Measurements from ENCODE around the gene ZNF385B.
"Not testable (repeated sequence)": the region's sequence is repeated elsewhere in the genome, so short reads cannot be mapped to it uniquely, and the experiment has no call there.

Gene ZNF385B

DNA sequence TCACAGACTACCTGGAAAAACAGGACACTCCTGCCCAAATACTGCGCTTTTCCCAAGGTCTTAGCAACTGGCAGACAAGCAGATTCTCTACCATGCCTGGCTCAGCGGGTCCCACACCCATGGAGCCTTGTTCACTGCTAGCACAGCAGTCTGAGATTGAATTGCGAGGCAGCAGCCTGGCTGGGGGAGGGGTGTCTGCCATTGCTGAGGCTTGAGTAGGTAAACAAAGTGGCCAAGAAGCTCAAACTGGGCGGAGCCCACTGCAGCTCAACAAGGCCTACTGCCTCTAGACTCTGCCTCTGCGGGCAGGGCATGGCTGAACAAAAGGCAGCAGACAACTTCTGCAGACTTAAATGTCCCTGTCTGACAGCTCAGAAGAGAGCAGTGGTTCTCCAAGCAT, 231.6 kb downstream of the ZNF385B start:
- not testable (repeated sequence) for DNase-seq (ENCODE audit: low spot score)

DNA sequence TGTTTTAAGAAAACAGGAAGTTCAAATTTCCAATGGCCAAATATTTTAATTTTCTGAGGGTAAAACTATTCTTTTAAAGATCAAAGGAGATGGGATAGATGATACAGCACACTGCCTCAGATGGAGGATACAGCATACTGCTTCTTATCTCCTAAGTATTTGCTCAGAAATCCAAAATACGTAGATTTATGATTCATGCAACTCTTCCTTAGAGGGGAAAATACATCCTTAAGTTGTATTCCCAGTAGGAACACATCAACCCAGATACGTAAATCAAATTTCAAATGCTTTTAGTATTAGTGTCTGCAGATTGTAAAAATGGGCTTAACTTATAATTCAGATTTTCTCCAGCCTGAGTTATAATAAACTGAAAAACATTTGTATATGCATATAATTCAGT, 235.2 kb downstream of the ZNF385B start:
- no peak for DNase-seq (ENCODE audit: low spot score)

DNA sequence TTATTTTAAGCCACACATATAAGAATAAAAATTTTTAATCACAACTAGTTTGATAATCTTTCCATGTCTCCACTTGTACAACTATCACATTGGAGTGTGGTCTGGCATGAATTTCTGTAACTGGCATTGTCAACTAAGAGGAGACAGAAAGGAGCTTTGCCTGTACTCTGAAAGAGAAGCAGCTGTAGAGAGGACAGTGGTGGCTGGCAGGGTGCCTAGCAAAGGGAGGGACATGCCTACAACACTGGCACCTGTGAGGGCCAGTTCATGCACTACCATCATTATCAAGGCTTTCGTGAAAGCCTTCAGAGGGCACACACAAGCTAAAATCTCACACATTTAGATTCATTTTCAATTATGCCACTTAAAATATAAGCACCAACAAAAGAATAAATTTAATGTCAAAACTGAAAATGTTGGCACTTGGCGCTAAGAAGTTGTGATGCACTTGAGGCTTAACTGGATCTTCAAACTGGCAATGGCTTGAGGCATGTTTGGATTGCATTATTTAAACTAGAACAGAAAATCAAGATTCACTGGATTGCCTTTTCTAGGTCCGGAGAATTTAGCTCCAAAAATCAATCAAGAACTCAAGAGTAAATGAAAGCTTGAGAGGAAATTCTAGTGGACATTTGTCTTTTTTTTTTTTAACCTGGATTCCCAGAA, 238.6 kb downstream of the ZNF385B start:
- DNase-seq (ENCODE audit: low spot score), result no peak

DNA sequence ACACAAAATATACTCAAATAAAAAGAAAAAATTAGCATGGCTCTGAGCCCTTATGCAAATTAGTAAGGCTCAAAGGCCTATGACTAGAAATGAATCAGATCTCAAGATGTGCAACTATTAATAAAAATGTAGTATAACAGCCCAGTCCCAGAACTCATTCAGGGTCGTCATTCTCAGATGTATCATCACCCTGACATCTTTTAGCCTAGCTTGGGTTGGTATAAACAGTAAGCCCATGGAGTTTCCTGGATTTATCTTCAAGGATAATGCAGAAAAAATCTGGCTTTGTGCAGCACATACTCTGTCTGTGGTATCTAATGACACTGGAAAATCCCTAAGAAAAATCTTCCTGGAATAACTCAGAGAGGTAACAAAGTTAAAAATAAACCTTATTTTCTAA, 239.3 kb downstream of the ZNF385B start:
- DNase-seq (ENCODE audit: low spot score), result no peak

DNA sequence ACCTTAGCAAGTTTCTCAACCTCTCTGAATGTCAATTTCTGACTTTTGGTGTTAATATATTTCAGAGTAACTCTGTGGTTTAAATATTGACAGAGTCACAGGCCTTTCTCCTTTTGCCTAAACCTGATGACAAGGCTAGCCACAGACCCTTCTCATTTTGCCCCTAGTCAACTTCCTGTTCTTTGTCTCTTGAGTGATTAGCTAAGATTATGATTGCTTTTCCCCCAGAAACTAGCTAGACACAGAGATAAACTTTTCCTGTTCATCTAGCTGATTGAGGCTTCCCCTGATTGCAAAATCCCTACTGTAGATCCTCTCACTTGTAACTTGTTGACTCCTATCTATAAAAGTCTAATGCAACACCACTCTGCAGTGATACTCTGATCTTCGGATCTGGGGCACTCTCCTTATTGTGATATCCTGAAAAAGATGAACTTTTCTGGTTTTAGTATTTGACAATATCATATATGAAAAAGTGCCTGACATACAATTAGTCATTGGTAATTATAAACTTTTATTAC, 241.4 kb downstream of the ZNF385B start:
- no peak for DNase-seq (ENCODE audit: low spot score)

DNA sequence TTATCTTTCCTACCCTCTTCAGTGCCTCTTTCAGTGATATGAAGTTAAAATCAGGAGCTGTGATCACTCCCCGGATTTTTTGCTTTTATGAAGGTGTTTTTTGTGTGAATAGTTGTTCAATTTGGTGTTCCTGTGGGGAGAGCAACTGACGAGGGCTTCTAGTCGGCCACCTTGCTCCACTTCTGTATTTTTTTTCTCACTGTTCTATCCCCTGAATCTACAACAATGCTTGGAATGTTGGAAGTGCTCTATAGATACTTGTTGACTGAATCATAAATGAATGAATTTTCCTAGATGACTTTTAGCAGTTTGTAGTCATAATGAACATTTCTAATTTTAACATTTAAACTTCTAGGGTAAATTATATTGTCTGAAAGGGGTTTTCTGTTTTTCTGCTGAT, 247.3 kb downstream of the ZNF385B start:
- DNase-seq (ENCODE audit: low spot score), result no peak

DNA sequence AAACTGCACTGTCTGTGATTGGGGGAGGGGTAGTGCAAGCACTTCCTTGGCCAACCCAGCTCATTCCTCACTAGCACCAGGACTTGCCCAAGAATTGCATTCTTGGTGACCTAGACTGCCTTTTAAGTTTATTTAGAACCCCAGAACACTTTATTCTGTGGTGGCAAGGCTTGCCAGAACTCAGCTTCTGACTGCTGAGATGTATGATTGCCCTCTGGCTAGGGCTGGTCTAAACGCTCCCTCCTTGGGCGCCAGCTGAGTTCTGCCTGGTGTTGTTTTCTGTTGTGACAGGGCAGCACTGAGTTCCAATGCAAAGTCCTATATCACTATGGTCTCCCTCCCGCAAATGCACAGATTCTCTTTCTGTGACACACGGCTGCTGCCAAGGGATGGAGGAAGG, 247.7 kb downstream of the ZNF385B start:
- no peak for DNase-seq (ENCODE audit: low spot score)

DNA sequence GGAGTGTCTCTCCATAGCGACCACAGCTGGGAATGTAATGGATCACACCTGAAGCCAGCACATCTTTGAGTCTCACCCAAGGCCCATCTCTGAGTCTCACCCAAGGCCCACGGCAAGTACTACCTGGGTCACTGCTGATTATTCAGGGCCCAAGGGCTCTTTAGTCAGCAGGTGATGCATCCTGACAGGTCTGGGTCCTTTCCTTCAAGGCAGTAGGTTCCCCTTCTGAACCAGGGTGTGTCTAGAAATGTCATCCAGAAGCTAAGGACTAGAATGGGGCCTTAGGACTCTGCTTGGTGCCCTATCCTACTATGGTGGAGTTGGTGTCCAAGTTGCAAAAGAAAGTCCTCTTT, 248.1 kb downstream of the ZNF385B start:
- DNase-seq (ENCODE audit: low spot score), result no peak

DNA sequence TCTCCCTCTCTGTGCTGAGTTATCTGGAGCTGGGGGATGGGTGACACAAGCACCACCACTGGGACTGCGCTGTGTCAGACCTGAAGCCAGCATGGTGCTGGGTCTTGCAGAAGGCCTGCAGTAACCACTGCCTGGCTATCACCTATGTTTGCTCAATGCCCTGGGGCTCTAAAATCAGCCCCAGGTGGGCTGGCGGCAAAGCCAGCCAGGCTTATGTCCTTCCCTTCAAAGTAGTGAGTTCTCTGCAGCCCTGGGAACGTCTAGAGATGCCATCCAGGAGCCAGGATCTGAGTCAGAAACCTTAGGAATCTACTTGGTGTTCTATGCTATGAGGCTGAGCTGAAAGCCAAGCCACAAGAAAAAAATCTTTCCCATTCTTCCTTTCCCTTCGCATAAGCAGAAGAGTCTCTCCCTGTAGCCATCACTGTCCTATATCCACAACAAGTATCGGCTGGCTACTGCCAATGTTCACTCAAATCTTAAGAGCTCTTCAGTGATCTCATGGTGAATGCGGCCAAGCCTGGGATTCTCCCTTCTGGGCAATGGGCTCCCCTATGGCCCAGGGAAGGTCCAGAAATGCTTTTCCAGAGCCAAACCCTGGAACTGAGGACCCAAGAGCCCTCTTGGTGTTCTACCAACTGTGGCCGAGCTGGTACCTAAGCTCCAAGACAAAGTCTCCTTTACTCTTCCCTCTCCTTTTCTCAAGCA, 248.7 kb downstream of the ZNF385B start:
- no peak for DNase-seq (ENCODE audit: low spot score)

DNA sequence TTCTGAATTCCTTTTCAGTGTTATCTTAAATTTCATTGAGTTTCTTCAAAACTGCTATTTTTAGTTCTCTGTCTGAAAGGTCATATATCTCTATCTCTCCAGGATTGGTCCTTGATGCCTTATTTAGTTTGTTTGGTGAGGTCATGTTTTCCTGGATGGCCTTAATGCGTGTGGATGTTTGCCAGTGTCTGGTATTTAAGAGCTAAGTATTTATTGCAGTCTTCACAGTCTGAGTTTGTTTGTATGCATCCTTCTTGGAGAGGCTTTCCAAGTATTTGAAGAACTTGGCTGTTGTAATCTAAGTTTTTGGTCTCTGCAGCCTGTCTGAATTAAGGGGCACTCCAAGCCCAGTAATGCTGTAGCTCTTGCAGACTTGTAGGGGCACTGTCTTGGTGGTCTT, 249.3 kb downstream of the ZNF385B start:
- no peak for DNase-seq (ENCODE audit: low spot score)

DNA sequence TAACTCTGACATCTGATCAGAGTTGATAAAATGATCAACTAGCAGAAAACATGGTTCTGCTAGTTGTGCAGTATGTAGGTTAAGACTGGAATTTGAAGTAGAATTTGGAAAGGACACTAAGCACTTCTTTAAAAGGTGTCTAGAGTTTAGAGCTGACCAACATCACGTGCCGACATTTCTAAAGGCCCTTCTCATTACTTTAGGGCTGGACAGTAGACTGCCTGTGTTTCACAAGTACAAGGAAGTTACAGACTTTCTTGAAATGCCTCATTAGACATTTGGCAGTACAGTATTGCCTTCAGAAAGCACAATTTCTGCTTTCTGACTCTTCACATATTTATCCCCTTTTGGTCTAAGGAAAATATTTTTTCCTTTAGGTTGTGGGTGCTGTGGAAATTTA, 255.3 kb downstream of the ZNF385B start:
- DNase-seq (ENCODE audit: low spot score), result no peak

DNA sequence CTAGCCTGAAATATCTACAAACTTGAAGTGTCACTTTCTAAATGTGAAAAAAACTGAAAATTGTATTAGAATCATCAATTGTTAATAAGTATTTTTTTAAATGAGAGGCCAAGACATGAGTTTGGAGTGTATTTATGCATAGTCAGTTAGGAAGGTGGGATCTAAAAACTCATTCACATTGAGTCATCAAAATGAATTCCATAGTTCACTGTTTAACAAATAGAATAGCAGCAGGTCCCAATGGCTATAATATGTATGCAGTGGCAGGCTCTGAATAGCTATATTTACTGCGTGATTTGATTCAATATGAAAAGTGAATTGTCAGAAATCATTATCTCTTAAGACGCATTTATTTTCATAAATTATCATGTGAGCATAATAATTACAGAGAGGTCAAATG, 256.1 kb downstream of the ZNF385B start:
- no peak for DNase-seq (ENCODE audit: low spot score)

DNA sequence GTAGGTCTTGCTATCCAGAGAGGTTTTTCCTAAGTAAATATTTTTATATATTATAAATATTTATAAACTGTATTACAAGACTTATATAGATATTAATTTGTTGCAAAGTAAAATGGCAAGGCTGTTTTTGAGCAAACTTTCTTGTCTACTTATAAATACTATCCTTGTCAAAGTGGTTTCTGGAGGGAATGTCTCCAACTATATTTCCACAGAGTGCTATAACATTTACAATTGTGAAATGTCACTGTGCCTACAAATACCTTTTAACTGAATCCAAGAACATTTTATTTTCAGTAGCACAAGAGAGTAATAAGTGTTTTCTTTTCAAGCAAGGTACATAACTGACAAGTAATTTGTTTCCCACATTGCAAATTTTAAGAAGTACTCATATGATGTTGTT, 256.8 kb downstream of the ZNF385B start:
- DNase-seq (ENCODE audit: low spot score), result no peak

DNA sequence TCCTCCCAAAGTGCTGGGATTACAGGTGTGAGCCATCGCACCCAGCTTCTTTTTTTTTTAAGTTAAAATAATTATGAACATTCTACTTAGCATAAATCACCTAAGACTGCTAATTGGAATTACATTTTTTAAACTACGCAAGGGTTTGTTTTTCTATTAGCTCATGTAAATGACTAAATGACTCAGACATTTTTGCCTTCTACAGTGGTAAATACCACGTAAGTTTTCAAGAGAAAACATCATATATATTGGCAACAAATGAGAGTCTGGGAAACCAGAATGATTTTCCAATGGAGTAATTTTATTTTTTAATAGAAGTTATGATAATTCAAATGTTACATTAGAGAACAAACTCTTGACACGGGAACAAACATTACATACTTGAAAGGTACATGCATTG, 259.0 kb downstream of the ZNF385B start:
- no peak for DNase-seq (ENCODE audit: low spot score)

DNA sequence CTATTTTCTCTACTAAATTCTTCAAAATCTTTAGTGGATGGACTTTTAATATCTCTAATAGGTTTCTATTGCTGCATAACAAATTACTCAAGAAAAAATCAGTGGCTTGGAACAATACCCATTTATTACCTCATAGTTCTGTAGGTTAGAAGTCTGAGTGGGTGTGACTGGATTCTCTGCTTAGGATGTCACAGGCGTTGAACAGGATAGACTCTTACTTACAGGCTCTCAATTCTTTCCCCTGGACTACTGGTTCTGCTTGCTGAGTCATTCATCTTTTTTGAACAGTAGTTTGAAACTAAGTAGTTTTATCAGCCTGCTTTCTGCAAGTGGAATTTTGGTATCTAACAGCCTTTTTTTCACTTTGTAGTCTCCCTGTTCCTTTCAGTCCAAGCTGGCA, 265.4 kb downstream of the ZNF385B start:
- DNase-seq (ENCODE audit: low spot score), result no peak

DNA sequence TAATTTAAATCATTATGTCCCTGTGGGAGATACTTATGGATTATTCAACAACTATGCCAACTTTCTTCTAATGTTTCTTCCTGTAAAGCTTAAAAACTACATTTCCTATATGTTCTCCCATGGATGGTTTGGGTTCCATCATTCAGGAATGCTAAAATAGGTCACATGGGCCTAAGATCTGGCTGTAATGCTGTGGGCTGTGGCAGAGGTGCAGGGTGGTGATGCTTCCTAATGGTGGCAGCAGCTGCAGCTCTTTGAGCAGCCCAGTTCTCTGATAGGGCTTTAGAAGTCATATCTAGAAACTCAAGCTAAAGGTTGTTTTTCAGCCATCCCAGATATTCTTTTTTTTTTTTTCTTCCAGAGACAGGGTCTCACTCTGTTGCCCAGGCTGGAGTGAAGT, 266.1 kb downstream of the ZNF385B start:
- no peak for DNase-seq (ENCODE audit: low spot score)

DNA sequence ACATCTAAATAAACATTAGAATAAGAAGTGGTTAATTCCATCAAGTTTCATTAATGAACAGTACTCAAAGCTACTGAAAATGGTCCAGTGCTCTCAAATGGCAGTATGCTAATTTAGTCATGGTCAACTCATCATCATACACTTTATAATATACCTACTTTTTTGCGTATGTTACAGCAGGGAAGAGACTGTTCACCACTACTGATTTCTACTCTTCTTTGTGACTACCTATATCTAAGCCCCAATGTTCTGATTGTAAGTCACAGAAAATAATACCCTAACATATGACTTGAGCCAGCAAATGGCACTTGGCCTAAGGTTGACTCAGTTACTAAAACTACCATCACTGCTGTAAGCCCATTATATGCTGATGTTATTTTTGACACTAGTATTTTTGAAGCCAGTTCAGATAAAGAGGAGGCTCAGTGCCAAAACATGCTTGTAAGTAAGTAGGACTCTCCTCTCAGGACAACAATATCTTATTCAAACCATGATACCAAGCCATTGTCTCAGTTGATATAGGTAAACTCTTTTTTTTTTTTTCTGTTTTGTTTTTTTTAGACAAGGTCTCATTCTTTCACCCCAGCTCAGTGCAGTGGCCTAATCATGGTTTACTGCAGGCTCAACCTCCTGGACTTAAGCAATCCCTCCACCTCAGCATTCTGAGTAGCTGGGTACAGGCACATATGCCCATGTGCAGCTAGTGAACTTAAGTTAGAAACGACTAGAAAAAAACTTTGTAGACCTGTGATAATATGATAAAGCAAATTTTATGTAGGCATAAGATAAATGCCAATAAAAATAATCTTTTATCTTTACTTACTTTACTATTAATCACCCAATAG, 266.9 kb downstream of the ZNF385B start:
- DNase-seq (ENCODE audit: low spot score), result no peak

DNA sequence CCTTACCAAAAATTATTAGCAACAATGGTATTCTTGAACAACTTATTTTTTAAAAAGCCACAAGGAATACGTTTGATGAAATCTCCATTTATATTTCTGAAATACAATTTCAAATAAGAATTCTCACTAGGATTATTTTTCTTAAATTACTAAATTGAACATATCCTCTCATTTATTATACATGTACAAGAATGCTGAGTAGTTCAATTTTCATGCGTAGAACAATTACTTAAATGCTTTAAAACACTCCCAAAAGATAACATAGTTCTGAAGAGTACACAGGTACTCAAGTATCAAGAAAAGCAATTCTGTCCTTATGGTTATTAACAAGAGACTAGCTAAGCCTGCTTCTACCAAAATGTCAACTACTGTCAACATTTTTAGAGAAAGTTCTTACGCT, 268.1 kb downstream of the ZNF385B start:
- DNase-seq (ENCODE audit: low spot score), result no peak

DNA sequence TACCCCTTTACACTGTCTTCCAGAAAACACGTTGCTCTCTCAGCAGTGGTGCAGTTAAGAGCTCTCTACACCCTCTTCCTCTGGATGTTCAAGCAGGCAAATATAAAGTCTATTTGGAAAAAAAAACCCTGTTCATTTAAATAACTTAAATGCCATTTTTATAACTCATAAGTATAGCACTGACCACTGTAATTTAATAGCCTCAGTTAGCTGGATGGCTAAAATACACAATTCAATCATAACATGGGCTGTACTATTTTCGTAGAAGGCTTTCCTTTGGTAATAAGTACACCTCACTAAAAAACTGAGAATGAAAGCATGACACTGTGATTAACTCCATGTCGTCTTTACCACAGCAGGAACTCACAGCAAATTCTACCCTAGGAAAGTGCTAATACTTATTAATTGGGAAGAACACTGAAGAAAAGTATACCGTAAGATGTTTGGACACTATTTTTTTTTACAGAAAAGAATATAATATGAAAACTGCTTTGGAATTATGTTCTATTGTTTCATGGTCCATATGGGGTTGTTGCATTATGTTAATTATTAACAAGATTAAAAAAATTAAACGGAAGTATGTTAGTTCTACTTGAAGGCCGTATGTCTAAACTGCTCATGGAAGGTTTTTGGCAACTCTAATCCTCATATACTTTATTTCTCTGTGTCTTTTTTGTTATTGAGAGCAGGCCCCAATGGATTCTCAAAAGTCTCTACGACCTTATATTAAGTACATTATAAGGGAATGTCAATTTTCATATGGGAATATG, 269.1 kb downstream of the ZNF385B start:
- DNase-seq (ENCODE audit: low spot score), result no peak

DNA sequence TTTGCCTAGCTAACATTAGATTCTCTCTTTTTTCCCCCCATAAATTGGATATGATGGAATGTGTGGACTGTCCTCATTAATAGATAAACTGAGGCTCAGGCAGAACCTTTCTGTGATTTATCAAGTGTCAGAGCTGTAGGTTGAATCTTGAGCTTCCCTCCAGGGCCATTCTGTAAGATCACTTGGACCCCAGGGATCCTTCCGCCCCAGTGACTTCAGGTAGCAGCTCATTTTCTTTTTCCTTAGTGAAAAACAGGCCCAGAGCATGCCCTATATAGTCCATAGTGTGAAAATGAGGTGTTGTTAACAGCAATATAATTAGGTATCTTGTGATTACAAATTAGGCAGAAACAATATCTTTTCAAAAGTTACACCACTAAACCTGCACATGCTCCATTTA, 269.7 kb downstream of the ZNF385B start:
- no peak for DNase-seq (ENCODE audit: low spot score)

DNA sequence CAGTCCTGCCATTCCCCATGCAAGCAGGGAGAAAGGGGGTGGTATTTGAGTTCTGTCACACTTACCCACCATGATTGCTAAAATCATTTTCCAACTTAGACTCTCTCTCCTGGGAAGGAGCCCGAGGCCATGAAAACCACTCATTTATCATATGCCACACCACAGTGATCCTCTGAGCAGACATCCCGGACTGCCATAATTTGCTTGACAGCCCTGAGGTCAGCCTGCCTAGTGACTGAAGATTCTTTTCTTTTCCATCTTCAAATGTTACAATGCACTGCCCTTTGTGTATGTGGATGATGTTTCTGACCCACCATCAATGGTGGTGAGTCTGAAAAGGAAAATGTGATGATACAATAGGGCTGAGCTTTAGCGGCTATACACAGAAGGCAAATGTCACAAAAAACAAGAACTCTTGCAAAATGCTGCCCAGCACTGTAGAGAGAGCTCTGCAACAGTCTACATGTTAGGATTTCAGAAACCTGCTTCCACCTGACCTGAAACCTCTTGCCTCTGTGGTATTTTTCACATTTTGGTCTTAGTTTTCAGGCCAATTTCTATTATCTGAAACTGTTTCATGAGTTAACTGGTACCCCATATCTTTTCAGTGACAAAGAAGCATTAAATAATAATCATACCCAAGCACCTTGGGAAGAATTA, 272.8 kb downstream of the ZNF385B start:
- DNase-seq (ENCODE audit: low spot score), result no peak

DNA sequence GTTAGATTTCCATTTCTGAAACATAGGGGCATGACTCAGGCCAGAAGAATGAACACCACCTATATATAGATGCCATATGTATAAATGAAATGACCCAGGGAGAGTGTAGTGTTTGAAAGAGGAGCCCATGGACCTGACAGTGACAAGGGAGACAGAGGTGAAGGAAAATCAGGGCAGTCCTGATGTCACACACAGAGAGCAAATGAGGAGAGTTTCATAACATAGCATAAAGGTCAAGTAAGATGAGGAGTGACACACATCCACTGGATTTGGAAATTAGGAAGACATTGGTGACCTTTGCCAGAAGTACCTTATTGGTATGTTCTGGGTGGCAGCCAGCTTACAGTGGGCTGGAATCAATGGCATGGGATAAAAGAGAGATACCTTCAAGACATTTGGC, 276.7 kb downstream of the ZNF385B start:
- no peak for DNase-seq (ENCODE audit: low spot score)

Data from kidney capillary endothelial cell (primary cell).